Measurements from ENCODE around the gene UVRAG.
"Not testable (repeated sequence)": the region's sequence is repeated elsewhere in the genome, so short reads cannot be mapped to it uniquely, and the experiment has no call there.

Gene UVRAG

DNA sequence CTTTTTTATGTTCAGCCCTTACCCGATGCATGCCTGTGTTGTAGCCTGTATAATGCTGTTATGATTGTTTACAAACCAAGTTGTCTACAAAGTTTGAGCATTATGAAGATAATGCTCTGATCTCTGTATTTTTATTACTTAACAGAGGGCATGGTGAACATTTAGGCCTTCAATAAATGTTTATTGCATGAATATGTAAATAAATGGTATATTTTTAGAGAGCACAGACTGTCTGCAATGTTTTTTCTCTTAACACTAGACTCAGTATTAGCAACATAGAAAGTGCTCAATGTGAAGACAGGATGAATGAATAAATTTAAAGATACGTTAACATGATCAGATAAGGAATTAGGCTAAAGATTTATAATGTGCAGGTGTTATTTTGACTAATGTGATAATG is 130.9 kb downstream of the UVRAG start:
- in situ Hi-C loops (cut with MboI; ENCODE audit: low sequenced_read_pairs), result no loop called here

DNA sequence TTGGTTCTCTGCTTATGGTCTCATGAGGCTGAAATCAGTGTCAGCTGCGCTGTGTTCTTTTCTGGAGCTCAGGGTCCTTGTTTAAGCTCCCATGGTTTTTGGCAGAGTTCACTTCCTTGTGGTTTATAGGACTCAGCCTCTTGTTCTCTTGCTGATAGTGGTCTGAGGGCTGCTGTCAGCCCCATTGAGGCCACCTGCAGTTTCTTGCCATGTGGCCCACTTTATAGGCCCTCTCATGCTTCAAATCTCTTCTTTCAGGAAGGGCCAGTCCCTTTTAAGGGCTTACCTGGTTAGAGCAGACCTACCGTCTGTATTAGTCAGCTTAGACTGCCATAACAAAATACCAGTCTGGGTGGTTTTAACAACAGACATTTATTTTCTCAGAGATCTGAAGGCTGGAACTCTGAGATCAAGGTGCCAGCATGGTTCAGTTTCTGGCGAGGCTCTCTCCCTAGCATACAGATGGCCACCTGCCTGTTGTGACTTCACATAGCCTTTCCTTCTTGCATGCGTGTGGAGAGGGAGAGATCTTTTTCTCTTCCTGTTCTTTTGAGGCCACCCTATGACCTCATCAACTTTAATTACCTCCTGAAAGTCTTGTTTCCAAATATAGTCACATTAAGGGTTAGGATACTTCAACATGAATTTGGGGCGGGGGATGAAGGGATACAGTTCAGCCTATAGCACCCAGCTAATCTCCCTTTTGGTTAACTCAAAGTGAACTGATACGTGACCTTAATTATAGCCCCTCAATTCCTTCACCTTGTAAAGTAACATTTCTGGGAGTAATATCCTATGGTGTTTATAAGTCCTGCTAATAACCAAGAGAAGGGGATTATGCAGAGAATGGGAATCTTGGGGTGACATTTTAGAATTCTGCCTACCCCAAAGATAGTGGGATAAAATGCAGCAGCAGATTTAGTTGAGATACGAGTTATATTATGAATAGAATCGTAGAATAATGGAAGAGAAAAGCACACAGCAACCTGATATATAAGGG is 131.8 kb downstream of the UVRAG start:
- in situ Hi-C loops (cut with MboI; ENCODE audit: low sequenced_read_pairs), result no loop called here

DNA sequence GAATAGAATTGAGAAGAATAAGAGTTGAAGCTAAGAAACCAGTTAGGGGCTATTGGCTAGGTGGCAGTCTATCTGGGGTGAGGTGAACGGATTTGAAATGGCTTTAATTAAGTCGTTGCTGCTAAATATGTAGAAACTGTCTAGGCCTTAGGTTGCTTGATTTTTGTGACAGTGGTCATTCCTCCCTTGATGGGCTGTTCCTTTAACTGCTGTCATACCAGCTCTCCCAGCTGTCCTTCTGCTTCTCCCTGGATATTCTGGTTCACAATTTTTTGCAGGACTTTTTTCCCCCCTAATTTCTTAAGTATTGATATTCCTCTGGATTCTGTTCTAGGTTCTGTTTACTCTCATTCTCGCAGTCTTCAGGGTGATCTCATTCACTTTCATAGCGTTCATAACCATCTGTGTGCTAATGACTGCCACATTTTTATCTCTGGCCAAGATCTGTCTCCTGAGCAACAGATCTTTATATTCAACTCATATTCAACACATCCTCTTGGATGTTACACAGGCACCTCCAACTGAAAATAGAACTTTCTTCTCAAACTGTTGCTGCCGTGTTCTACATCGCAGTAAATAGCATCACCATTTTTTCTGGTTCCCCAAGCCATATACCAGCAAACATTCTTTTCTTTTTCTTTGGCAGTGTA is 134.1 kb downstream of the UVRAG start:
- in situ Hi-C loops (cut with MboI; ENCODE audit: low sequenced_read_pairs), result no loop called here

DNA sequence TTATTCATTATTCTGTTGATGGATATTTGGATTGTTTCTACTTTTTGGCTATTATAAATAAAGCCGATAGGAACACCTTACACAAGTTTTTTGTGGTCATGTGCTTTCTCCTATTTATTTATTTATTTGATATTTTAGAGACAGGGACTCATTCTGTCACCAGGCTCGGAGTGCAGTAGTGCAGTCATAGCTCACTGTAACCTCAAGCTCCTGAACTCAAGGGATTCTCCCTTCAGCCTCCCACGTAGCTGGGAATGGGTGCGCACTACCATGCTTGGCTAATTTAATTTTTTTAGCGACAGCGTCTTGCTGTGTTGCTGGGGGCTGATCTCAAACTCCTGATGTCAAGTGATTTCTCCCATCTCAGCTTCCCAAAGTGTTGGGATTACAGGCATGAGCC is 135.1 kb downstream of the UVRAG start:
- in situ Hi-C loops (cut with MboI; ENCODE audit: low sequenced_read_pairs), result no loop called here

DNA sequence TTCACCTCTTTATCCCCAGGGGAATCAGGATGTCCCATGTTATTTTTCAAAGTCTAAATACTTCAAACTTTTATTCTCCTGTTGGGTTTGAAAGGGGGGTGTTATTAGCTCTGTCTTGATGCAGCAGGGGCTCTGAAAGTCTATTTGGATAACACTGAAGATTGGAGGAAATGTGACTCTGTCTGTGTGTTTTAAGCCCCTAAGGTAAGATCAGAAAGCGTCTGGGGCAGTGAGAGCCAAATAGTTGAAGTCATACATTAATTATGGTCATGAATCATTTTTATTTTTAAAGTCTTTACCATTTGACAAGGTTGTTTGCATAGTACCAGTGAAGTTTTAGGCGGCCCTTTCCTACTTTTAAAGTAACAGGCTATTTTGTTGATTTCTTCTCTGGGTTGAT is 139.0 kb downstream of the UVRAG start:
- in situ Hi-C loops (cut with MboI; ENCODE audit: low sequenced_read_pairs), result no loop called here

DNA sequence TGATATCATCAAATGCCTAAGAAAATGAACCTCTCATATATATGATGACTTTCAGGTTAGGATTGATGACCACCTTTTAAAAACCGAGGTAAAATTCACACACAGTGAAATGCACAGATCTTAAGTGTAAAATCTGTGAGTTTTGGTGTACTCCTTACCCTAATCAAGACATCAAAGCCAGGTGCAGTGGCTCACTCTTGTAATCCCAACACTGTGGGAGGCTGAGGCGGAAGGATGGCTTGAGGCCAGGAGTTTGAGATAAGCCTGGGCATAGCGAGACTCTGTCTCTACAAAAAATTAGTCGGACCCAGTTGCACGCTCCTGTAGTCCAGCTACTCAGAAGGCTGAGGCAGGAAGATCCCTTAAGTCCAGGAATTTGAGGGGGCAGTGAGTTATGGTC is 140.4 kb downstream of the UVRAG start:
- in situ Hi-C loops (cut with MboI; ENCODE audit: low sequenced_read_pairs), result no loop called here

DNA sequence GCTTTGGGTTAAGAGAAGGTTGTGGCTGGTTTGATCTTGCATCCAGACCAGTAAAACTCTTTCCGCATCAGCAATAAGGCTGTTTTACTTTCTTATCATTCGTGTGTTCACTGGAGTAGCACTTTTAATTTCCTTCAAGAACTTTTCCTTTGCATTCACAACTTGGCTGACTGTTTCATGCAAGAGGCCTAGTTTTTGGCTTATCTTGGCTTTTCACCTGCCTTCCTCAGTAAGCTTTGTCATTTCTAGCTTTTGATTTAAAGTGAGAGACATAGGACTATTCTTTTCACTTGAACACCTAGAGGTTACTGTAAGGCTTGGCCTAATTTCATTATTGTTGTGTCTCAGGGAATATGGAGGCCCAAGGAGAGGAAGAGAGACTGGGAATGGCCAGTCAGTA is 144.5 kb downstream of the UVRAG start:
- in situ Hi-C loops (cut with MboI; ENCODE audit: low sequenced_read_pairs), result no loop called here

DNA sequence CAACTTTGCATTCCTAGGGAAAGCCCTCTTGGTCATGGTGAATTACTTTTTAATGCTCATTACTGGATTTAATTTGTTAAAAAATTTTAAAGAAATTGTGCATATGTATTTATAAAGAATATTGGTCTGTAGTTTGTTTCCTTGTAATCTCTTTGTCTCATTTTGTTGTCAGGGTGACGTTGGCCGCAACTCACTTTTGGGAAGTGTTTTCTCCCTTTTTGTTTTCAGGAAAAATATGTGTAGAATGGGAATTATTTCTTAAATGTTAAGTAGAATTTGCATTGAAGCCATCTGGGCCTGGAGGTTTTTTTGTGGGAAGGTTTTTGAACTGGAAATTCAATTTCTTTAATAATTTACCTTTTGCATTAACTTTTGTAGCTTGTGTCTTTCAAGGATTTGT is 149.1 kb downstream of the UVRAG start:
- in situ Hi-C loops (cut with MboI; ENCODE audit: low sequenced_read_pairs), result no loop called here

DNA sequence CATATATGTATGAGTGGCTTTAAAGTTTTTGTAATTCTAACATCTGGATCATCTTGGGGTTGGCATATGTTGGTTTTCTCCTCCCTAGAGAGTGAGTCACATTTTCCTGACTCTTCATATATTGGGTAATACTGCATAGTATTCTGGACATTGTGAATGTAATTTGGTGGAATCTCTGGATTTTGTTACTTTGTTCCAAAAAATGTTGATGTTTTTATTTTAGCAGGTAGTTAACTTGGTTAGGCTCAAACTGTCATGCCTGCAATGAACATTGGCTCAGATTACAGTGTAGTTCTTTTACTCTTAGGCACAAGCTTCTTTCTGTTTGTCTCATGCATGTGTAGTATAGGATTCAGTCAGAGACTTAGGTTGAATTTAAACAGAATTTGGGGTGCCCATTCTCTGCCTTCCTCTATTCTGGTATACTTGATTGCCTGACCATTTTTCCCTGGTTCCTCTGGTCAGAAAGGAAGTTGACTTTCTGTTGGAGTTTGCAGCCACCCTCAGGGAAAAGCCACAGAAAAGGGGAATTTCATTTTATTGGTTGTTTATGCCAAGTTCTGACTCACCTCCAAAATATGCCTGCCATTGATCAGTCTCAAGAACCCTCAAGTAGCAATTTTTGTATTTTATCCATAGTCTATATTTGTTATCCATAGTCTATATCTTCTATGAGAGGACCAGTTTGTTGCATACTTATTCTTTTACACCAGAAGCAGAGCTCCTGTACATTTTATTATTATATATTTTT is 151.7 kb downstream of the UVRAG start:
- in situ Hi-C loops (cut with MboI; ENCODE audit: low sequenced_read_pairs), result no loop called here

DNA sequence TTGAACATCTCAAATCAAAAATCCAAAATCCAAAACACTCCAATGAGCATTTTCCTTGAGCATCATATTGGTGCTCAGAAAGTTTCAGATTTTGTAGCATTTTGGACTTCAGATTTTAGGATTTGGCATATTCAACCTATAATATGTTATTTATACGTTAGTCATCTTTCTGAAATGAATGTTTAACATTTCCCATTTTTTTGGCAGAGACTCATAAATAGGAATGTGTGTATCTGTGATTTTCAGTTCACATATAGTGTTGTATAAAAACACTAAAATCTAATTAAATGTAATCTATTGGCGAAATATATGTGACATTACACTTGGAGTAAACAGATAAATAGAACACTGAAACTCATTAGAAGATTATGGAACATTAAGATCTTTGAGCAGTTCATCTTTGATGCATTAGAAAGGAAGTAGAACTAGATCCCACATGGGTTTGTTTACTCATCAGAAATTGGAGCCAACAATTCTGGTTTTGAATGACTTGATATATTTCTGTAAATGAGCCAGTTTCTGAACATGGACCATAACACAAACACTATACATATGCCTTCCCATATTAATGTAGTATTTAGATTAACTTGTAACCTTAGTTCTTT is 153.1 kb downstream of the UVRAG start:
- in situ Hi-C loops (cut with MboI; ENCODE audit: low sequenced_read_pairs), result no loop called here

DNA sequence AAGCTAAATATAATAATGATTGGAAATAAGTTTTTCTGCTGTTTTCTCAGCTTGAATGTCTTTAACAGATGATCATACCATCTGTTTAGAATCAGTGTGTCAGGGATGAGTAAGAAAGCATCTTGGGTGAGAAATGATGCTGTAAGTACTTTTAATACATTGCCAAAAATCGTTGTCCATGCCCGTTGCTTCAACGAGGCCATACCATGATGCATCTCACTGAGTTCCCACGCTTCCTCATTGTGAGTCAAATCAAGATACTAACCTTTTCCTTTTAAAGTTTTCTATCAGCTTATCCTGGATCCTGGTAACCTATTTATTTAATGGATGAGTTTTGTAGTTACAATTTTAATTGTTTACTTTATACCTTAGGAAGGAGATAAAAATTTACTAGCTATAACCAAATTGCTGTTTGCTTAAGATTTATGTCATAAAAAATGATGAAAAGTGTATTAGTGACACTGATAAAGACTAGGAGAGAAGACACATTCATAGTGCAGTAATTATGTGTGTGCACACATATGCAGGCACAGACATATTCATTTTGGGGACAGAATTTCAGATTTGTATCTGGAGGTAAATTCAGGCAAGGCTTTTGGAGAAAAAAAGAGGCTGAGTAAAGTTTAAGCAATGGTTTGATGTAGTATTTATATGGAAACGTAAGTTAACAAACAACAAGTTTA is 154.8 kb downstream of the UVRAG start:
- in situ Hi-C loops (cut with MboI; ENCODE audit: low sequenced_read_pairs), result no loop called here

DNA sequence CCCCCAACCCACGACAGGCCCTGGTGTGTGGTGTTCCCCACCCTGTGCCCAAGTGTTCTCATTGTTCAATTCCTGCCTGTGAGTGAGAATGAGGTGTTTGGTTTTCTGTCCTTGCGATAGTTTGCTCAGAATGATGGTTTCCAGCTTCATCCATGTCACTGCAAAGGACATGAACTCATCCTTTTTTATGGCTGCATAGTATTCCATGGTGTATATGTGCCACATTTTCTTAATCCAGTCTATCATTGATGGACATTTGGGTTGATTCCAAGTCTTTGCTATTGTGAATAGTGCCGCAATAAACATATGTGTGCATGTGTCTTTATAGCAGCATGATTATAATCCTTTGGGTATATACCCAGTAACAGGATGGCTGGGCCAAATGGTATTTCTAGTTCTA is 158.7 kb downstream of the UVRAG start:
- in situ Hi-C loops (cut with MboI; ENCODE audit: low sequenced_read_pairs), result not testable (repeated sequence)

DNA sequence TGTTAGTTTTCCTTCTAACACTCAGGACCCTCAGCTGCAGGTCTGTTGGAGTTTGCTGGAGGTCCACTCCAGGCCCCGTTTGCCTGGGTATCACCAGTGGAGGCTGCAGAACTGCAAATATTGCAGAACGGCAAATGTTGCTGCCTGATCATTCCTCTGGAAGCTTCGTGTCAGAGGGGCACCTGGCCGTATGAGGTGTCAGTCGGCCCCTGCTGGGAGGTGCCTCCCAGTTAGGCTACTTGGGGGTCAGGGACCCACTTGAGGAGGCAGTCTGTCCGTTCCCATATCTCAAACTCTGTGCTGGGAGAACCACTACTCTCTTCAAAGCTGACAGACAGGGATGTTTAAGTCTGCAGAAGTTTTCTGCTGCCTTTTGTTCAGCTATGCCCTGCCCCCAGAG is 164.1 kb downstream of the UVRAG start:
- in situ Hi-C loops (cut with MboI; ENCODE audit: low sequenced_read_pairs), result not testable (repeated sequence)

DNA sequence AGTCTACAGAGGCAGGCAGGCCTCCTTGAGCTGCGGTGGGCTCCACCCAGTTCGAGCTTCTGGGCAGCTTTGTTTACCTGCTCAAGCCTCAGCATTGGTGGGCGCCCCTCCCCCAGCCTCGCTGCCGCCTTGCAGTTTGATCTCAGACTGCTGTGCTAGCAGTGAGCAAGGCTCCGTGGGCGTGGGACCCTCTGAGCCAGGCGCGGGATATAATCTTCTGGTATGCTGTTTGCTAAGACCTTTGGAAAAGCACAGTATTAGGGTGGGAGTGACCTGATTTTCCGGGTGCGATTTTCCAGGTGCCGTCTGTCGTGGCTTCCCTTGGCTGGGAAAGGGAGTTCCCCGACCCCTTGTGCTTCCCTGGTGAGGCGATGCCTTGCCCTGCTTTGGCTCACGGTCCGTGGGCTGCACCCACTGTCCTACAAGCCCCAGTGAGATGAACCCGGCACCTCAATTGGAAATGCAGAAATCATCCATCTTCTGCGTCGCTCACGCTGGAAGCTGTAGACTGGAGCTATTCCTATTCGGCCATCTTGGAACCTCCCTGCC is 164.5 kb downstream of the UVRAG start:
- in situ Hi-C loops (cut with MboI; ENCODE audit: low sequenced_read_pairs), result not testable (repeated sequence)

DNA sequence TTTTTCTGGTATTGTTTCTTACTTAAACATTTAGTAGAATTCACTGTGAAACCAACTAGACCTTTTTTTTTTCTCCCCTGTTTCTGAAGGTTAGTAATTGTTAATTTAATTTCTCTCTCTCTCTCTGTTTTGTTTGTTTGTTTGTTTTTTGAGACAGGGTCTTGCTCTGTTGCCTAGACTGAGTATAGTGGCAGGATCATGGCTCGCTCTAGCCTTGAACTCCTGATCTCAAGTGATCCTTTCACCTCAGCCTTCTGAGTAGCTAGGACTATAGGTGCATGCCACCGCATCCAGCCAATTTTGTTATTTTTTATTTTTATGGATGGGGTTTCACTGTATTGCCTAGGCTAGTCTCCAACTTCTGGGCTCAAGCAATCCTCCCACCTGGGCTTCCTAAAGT is 165.0 kb downstream of the UVRAG start:
- in situ Hi-C loops (cut with MboI; ENCODE audit: low sequenced_read_pairs), result no loop called here

DNA sequence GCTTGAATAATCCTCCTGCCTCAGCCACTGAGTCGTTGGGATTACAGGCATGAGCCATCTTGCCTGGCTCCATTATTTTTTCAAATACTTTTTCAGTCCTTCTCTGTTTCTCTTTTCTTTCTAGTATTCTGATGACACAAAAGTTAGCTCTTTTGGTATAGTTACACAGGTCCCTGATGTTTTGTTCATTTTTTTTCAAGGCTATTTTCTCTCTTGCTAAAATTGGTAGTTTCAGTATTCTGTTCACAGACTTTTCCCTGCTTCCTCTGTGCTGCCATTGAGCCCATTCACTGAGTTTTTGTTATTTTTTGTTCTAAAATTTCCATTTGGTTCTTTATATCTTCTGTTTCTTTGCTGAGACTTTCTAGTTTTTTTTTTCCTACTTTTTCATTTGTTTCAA is 166.5 kb downstream of the UVRAG start:
- in situ Hi-C loops (cut with MboI; ENCODE audit: low sequenced_read_pairs), result no loop called here

DNA sequence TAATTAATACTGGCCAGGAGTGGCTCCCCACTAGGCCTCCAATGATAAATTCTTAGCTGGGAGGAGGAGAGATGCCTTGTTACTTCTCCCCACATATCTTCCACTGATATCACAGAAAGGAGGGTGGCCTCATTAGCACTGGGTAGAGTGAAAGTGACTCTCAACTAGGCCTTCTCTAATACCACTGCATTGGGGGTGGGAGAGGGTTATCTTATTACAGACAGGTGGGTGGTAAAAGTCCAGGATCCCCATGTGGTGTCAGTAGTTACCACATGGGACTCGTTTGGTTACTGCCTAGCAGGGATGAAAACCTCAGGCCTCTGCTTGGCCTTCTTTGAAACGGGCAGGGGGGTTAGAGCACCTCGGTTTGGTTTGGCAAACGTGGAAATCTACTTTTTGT is 167.3 kb downstream of the UVRAG start:
- in situ Hi-C loops (cut with MboI; ENCODE audit: low sequenced_read_pairs), result no loop called here

DNA sequence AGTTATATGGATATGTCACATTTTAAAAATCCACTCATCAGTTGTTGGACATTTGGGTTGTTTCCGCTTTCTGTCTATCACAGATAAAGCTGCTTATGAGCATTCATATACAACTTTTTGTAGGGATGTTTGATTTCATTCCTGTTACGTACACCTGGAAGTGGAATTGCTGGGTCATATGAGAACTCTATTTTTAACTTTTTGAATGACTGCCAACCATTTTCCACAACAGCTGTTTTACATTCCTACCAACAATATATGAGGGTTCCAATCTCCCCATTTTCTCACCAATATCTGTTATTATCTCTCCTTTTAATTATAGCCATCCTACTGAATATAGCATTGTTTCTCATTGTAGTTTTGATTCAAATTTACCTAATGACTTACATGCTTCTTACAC is 172.0 kb downstream of the UVRAG start:
- in situ Hi-C loops (cut with MboI; ENCODE audit: low sequenced_read_pairs), result no loop called here

DNA sequence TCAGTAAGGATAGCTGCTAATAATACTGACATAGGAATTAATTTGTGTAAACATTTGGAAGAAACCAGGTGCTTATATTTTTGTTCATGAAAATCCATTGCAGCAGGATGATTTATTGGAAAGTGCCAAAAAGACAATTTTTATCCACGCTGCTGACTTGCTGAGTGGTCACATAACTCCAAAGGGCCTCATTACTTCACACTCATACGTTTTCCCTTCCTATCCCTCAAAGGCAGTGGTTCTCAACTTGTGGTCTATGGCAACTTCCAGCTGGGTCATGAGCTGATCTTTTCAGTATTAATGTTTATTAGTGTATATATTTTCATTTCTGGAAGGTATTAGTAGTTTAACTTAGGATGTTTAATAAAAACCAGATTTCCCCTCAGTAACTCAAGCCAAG is 178.1 kb downstream of the UVRAG start:
- in situ Hi-C loops (cut with MboI; ENCODE audit: low sequenced_read_pairs), result no loop called here

DNA sequence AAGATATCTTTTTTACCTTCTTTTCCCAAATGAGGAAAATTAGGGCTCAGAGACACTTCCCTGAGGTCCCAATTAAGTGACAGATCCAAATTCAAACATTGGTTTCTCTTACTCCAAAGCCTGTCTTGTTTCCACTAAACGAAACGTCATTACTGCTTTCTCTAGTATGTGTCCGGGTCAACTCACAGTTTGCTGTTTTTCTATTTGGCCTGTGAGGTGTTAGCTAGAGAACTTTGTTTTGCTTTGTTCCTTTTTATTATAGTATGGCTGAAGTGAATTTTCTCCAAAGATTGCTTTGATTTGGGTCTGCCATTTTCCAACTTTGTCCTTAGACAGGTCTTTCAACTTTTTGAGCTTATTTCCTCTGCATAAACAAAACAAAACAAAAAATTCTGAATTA is 179.6 kb downstream of the UVRAG start:
- in situ Hi-C loops (cut with MboI; ENCODE audit: low sequenced_read_pairs), result no loop called here

All from HL-60/S4 (cell line).